HG03135 (cell line): ENCODE results near the gene COL1A2.

ENCODE experiments used
- ATAC-seq: cut with Tn5 transposase; IDR thresholded peaks from one replicate; pipeline ENCODE4 v1.9.1; 2021; ENCODE audit warnings: mild to moderate bottlenecking, moderate library complexity; ENCODE audit not compliant: unreplicated experiment

COL1A2 gene

GRCh38 chr7:94382746-94383145 is 11.9 kb upstream of the COL1A2 start:
- ATAC-seq: no peak

GRCh38 chr7:94384315-94384714 is 10.4 kb upstream of the COL1A2 start:
- ATAC-seq: no peak

- ATAC-seq: no peak
Measured at GRCh38 chr7:94386416-94386815, 8.3 kb upstream of the COL1A2 start.

- ATAC-seq: no peak
Measured at GRCh38 chr7:94388540-94388939, 6.2 kb upstream of the COL1A2 start.

- no peak for ATAC-seq
Measured at GRCh38 chr7:94389381-94389780, 5.3 kb upstream of the COL1A2 start.

- no peak for ATAC-seq
Measured at GRCh38 chr7:94391726-94392392, 2.8 kb upstream of the COL1A2 start.

GRCh38 chr7:94392393-94392786 is 2.3 kb upstream of the COL1A2 start:
- ATAC-seq: no peak

GRCh38 chr7:94393246-94394108 is 1.2 kb upstream of the COL1A2 start:
- no peak for ATAC-seq

GRCh38 chr7:94394109-94394436 is 622 bp upstream of the COL1A2 start:
- no peak for ATAC-seq

GRCh38 chr7:94395141-94396036 is 694 bp downstream of the COL1A2 start:
- ATAC-seq: peak; percentile 79

- ATAC-seq: no peak
Measured at GRCh38 chr7:94396037-94396431, 1.3 kb downstream of the COL1A2 start.

- no peak for ATAC-seq
Measured at GRCh38 chr7:94396596-94396995, 1.9 kb downstream of the COL1A2 start.

- no peak for ATAC-seq
Measured at GRCh38 chr7:94397722-94398121, 3.0 kb downstream of the COL1A2 start.

- ATAC-seq: no peak
Measured at GRCh38 chr7:94398841-94399240, 4.1 kb downstream of the COL1A2 start.

GRCh38 chr7:94400022-94400421 is 5.3 kb downstream of the COL1A2 start:
- ATAC-seq: no peak

GRCh38 chr7:94400643-94401427 is 6.1 kb downstream of the COL1A2 start:
- no peak for ATAC-seq

GRCh38 chr7:94401428-94401814 is 6.7 kb downstream of the COL1A2 start:
- ATAC-seq: no peak

- no peak for ATAC-seq
Measured at GRCh38 chr7:94403546-94403945, 8.9 kb downstream of the COL1A2 start.

GRCh38 chr7:94405506-94405905 is 10.8 kb downstream of the COL1A2 start:
- no peak for ATAC-seq

- ATAC-seq: no peak
Measured at GRCh38 chr7:94406696-94407095, 12.0 kb downstream of the COL1A2 start.
